ENCODE results near the gene PPT1.

The PPT1 gene

GRCh38 chr1:40023379-40023944 lies 73.6 kb downstream of the PPT1 start:
- no peak for DNase-seq (ENCODE audit: low read depth)
- H3K4me3 ChIP-seq (ENCODE audit: control insufficient read depth, low read depth, low read length): no peak overlapping the region
- TF ChIP-seq, protein P1, sequence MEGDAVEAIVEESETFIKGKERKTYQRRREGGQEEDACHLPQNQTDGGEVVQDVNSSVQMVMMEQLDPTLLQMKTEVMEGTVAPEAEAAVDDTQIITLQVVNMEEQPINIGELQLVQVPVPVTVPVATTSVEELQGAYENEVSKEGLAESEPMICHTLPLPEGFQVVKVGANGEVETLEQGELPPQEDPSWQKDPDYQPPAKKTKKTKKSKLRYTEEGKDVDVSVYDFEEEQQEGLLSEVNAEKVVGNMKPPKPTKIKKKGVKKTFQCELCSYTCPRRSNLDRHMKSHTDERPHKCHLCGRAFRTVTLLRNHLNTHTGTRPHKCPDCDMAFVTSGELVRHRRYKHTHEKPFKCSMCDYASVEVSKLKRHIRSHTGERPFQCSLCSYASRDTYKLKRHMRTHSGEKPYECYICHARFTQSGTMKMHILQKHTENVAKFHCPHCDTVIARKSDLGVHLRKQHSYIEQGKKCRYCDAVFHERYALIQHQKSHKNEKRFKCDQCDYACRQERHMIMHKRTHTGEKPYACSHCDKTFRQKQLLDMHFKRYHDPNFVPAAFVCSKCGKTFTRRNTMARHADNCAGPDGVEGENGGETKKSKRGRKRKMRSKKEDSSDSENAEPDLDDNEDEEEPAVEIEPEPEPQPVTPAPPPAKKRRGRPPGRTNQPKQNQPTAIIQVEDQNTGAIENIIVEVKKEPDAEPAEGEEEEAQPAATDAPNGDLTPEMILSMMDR (IDR thresholded peaks at IDR 0.05; ENCODE audit: control insufficient read depth, insufficient read depth, low read depth, low read length, missing control alignments): no peak

All from AG09309 (cell line).